Glutamatergic neuron (in vitro differentiated cells): ENCODE data around the gene MFAP2. TPM values are rescaled to one million over a fixed set of nuclear protein-coding genes. Genes with fewer than 3 reads are reported as not detected.

Experiments
- DNase-seq: peaks from one replicate; pipeline ENCODE4 v3.0.0; 2022
- H3K27ac Mint-ChIP-seq: one replicate; pipeline ENCODE4 v1.8.0; 2020; ENCODE audit warnings: mild to moderate bottlenecking, mixed read lengths, inconsistent platforms; ENCODE audit not compliant: unreplicated experiment
- H3K27me3 Mint-ChIP-seq: one replicate; pipeline ENCODE4 v1.8.0; 2020; ENCODE audit warnings: mild to moderate bottlenecking, moderate library complexity, mixed read lengths, inconsistent platforms; ENCODE audit not compliant: unreplicated experiment
- H3K36me3 Mint-ChIP-seq: one replicate; pipeline ENCODE4 v1.8.0; 2020; ENCODE audit warnings: mild to moderate bottlenecking, mixed read lengths, inconsistent platforms; ENCODE audit not compliant: unreplicated experiment
- H3K4me1 Mint-ChIP-seq: one replicate; pipeline ENCODE4 v1.8.0; 2020; ENCODE audit warnings: mild to moderate bottlenecking, low read depth, mixed read lengths, inconsistent platforms; ENCODE audit not compliant: unreplicated experiment
- H3K4me3 Mint-ChIP-seq: one replicate; pipeline ENCODE4 v1.8.0; 2020; ENCODE audit warnings: mild to moderate bottlenecking, mixed read lengths, inconsistent platforms; ENCODE audit not compliant: unreplicated experiment
- H3K9me3 Mint-ChIP-seq: one replicate; pipeline ENCODE4 v1.8.0; 2020; ENCODE audit warnings: mild to moderate bottlenecking, moderate library complexity, mixed read lengths, inconsistent platforms; ENCODE audit not compliant: unreplicated experiment
- total RNA-seq: library from RNA; stranded (reverse); fragmentation: NEBNext Ultra II Directional; extraction: Animal tissue kit (Norgen Biotek cat#: 25700); gene quantifications from one replicate; pipeline ENCODE4 v1.2.1, GENCODE V29; 2021; ENCODE audit not compliant: unreplicated experiment
- TF ChIP-seq, protein P1 (sequence below): fragments of 200-600 bp; sonication (generic); IDR thresholded peaks from one replicate; pipeline ENCODE4 v1.5.0; 2021; ENCODE audit not compliant: partially characterized antibody, unreplicated experiment

The MFAP2 gene
- total RNA-seq, 1 donor from 2014 or later: 2.1 TPM

DNA sequence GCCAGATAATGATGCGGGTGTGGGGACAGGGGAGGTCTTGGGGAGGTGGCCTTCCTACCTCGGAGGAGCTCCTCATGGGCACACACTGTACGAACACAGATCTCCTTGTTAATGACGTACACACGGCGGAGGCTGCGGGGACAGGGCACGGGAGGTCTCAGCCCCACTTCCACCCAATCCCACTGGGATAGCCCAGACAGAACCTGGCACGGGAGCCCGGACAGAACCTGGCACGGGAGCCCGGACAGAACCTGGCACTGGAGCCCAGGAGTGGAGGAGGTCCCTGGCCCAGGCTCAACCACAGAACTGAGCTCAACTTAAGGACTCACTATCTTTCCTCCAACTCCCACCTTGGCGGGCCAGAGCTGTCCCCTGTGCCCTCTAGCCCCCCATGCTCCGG, 5.2 kb downstream of the MFAP2 start:
- no peaks in the 10 kb centered on the region for H3K9me3 Mint-ChIP-seq
- H3K4me3 Mint-ChIP-seq: no peak overlapping the region
- peaks cover 4% of the 10 kb centered on the region for H3K4me1 Mint-ChIP-seq
- peaks cover 14% of the 10 kb centered on the region for H3K27me3 Mint-ChIP-seq
- TF ChIP-seq, protein P1, sequence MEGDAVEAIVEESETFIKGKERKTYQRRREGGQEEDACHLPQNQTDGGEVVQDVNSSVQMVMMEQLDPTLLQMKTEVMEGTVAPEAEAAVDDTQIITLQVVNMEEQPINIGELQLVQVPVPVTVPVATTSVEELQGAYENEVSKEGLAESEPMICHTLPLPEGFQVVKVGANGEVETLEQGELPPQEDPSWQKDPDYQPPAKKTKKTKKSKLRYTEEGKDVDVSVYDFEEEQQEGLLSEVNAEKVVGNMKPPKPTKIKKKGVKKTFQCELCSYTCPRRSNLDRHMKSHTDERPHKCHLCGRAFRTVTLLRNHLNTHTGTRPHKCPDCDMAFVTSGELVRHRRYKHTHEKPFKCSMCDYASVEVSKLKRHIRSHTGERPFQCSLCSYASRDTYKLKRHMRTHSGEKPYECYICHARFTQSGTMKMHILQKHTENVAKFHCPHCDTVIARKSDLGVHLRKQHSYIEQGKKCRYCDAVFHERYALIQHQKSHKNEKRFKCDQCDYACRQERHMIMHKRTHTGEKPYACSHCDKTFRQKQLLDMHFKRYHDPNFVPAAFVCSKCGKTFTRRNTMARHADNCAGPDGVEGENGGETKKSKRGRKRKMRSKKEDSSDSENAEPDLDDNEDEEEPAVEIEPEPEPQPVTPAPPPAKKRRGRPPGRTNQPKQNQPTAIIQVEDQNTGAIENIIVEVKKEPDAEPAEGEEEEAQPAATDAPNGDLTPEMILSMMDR: no peak
- H3K27ac Mint-ChIP-seq: no peak overlapping the region
- no peaks in the 10 kb centered on the region for H3K36me3 Mint-ChIP-seq
- DNase-seq: no peak

DNA sequence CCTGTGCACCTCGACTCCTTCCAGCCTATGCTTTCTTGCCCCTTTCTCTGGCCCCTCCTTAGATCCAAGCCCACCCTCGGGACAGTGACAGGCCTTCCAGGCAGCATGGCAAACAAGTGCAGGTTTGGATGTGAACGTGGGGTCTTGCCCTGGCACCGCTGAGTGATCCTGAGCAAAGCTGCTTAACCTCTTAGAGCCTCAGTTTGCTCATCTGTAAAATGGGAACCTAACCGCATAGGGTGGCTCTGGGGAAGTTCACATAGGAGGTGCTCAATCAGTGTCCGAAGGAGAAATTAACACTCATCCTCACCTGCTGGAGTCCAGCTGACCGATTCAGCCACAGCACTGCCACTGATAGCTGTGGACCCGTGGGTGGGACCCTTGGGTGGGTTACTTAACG, 7.2 kb downstream of the MFAP2 start:
- Mint-ChIP-seq H3K4me3 (no peak overlapping the region), H3K27me3 (peaks cover 11% of the 10 kb centered on the region), H3K36me3 (no peaks in the 10 kb centered on the region), H3K27ac (no peak overlapping the region), H3K4me1 (peaks cover 4% of the 10 kb centered on the region), H3K9me3 (peaks cover 2% of the 10 kb centered on the region)
- TF ChIP-seq, protein P1: no peak
- no peak for DNase-seq

DNA sequence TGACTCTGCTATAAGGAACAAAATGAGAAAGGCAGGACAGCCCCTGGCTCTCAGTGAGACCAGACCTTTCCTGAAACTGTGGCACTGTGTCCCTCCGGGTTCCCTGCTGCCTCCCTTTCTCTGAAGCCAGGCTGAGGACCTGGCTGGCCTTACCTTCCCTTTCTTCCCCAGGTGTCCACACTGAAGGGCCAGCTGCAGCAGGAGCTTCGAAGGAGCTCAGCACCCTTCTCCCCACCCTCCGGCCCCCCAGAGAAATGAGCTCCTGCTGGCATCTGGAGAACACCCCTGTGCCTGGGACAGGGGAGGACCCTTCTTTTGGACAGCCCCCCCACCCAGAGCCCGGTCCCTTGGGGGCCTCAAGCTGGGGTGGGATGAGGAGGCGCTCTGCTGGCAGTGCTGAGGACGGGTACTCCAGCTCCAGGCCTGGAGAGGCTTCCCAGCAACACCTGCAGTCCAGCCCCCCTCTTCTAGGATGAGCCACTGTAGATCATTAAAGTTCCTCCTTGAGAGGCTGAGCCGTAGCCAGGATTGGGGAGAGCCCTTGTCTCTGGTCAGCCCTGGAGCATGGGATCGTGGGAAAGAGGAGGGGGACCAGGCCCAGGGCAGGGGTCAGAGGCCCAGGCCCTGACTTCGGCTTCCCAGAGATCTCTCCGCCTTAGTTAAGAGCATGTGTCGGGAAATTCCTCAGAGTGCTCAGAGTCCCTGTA, 8.1 kb downstream of the MFAP2 start:
- H3K9me3 Mint-ChIP-seq: peaks cover 2% of the 10 kb centered on the region

DNA sequence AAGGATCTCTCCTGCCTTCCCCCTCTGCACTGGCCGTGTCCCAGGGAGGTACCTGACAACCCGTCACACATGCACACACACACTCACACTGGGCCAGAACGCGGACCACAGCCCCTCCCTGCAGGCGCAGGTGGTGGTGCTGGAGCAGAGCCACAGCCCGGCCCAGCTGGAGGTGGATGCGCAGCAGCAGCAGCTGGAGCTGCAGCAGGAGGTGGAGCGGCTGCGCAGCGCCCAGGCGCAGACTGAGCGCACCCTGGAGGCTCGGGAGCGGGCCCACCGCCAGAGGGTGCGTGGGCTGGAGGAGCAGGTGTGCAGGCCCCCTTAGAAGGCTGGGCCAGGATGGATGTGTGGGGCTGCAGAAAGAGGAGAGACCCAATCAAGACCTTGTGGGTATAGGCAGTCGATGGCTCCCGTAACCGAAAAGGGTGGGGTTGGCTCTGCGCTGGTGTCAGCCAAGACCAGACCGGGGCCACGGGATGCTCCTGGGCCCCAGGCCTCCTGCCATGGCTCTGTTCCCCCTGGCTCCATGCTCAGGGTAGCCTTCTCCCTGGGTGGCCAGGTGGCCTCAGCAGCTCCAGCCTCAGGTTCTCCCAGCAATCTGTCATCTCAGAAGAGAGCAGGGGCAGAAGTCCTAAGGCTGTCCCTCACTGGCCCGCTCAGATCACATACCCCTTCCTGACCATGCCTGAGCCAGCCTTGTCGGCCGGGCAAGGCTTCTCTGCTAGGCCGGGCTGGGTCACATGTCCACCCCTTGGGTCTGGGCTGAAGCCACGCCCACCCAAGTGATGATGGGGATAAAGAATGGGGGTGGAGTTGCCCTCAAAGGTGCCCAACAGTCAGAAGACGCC, 8.9 kb downstream of the MFAP2 start:
- Mint-ChIP-seq H3K27ac (no peak overlapping the region), H3K27me3 (peaks cover 7% of the 10 kb centered on the region), H3K4me3 (no peak overlapping the region), H3K4me1 (peaks cover 2% of the 10 kb centered on the region), H3K36me3 (no peaks in the 10 kb centered on the region), H3K9me3 (peaks cover 2% of the 10 kb centered on the region)
- TF ChIP-seq, protein P1: no peak
- DNase-seq: no peak

More for the DNA sequence above, 8.1 kb downstream of the MFAP2 start:
- Mint-ChIP-seq H3K4me3 (no peak overlapping the region), H3K27ac (no peak overlapping the region), H3K36me3 (no peaks in the 10 kb centered on the region), H3K4me1 (peaks cover 2% of the 10 kb centered on the region), H3K27me3 (peaks cover 7% of the 10 kb centered on the region)
- TF ChIP-seq, protein P1: no peak
- DNase-seq: no peak
